Bronchial epithelial cell (primary cell): Measurements from ENCODE around the gene DNTT. TPM values are rescaled to one million over a fixed set of nuclear protein-coding genes. Genes with fewer than 3 reads are reported as not detected.

Experiments used
- DNase-seq: peaks from one replicate; pipeline ENCODE4 v3.0.0-alpha.2; 2010; ENCODE audit warnings: low read depth
- FAIRE-seq: peaks from 2 replicates; lab custom pipeline; 2011; peaks lifted over from hg19 to GRCh38; lab: Jason Lieb, UNC
- H3K27me3 ChIP-seq: 2 replicates; pipeline ENCODE4 v1.5.1; 2011; ENCODE audit warnings: low read length; ENCODE audit not compliant: control insufficient read depth, insufficient read depth
- H3K36me3 ChIP-seq: 2 replicates; pipeline ENCODE4 v1.5.1; 2011; ENCODE audit warnings: low read length; ENCODE audit not compliant: control insufficient read depth, insufficient read depth
- H3K4me3 ChIP-seq: 2 replicates; pipeline ENCODE4 v1.5.1; 2011; ENCODE audit warnings: mild to moderate bottlenecking, low read depth, low read length, control low read depth
- total RNA-seq: library from RNA; depleted of rRNA; stranded (reverse); fragments of >200 nt; gene quantifications from 2 replicates; pipeline ENCODE4 v1.2.1, GENCODE V29; 2014
- TF ChIP-seq, protein P1 (sequence below): IDR thresholded peaks from 2 replicates; pipeline ENCODE4 v1.5.1; 2011; ENCODE audit warnings: mild to moderate bottlenecking, moderate library complexity, low read length, control low read depth, inconsistent platforms; ENCODE audit not compliant: insufficient read depth, severe bottlenecking

The DNTT gene
- total RNA-seq, 1 donor from 2014 or later: not detected

DNA sequence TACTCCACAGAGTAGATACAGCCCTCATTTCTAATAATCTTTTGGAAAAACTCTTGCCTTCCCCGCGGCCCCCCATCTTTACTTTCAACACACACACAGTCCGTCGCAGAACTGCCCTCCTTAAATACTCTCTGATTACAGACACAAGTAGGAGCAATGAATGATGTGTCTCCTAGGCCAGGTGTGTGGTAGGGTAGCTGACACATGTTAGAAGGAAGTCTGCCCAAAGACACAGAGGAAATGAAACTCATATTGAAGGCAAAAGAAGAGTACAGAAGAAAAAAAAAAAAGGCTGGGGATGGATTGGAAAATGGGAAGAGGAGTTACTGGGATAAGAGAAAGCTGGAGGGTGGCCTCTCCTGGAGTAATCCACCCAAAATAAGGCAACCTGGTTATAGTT is 39.9 kb downstream of the DNTT start:
- FAIRE-seq (no peak), DNase-seq (no peak)
- H3K36me3 ChIP-seq: no peaks in the 10 kb centered on the region
- H3K27me3 ChIP-seq: no peaks in the 10 kb centered on the region
- H3K4me3 ChIP-seq: no peak overlapping the region
- TF ChIP-seq, protein P1, sequence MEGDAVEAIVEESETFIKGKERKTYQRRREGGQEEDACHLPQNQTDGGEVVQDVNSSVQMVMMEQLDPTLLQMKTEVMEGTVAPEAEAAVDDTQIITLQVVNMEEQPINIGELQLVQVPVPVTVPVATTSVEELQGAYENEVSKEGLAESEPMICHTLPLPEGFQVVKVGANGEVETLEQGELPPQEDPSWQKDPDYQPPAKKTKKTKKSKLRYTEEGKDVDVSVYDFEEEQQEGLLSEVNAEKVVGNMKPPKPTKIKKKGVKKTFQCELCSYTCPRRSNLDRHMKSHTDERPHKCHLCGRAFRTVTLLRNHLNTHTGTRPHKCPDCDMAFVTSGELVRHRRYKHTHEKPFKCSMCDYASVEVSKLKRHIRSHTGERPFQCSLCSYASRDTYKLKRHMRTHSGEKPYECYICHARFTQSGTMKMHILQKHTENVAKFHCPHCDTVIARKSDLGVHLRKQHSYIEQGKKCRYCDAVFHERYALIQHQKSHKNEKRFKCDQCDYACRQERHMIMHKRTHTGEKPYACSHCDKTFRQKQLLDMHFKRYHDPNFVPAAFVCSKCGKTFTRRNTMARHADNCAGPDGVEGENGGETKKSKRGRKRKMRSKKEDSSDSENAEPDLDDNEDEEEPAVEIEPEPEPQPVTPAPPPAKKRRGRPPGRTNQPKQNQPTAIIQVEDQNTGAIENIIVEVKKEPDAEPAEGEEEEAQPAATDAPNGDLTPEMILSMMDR: no peak

DNA sequence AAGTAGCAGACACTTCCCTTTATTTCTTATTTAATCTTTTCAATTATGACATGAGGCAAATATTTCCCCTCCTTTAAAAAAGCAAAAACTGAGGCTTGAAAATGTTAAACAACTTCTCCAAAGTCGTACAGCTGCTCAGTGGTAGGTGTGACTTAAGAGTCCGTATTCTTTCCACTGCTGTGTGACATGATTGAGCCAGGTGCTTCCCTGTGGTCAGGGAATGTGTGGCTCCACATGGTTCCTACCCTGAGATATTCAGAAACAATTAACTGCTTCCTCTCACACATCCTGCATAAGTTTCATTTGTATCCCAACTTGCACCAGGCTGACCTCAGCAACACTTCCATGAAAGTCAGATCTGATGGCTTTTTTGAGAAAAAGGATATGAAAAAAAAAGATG is 41.0 kb downstream of the DNTT start:
- H3K4me3 ChIP-seq: no peak overlapping the region
- H3K36me3 ChIP-seq: no peaks in the 10 kb centered on the region
- TF ChIP-seq, protein P1: no peak
- H3K27me3 ChIP-seq: no peaks in the 10 kb centered on the region
- FAIRE-seq: no peak
- DNase-seq: no peak

DNA sequence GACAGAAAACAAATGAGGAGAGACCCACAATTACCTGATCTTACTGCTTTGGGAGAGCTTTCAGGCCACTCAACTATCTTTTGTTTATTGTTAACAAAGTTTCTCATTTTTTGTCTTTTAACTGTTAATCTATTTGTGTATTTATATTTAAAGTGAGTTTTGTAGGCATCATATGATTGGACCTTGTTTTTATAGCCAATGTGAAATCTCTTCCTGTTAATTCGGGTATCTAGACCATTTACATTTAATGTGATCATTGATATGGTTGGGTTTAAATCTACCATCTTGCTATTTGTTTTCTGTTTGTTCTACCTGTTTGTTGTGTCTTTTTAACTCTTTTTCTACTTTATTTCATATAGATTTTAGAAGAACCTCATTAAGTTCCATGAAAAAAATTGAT is 42.1 kb downstream of the DNTT start:
- FAIRE-seq (no peak), DNase-seq (no peak)
- no peaks in the 10 kb centered on the region for H3K36me3 ChIP-seq
- no peaks in the 10 kb centered on the region for H3K27me3 ChIP-seq
- TF ChIP-seq, protein P1: no peak
- no peak overlapping the region for H3K4me3 ChIP-seq

DNA sequence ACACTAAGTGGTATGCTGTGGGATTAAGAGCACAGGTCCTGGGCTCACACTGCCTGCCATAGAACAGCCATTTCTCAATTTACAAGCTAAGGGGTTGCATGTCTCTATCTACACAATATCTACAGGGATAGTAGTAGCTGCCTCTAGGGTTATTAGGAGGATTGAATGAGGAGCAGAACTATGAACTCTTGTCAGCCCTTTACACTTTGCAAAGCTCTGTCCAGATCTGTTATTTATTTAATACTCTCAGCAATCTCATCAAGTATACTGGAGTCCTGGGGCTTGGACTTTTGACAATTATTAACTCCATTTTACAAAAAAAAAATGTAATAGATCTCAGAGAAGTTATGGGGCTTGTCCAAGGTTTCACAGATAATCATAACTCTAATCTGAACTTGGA is 47.8 kb downstream of the DNTT start:
- Histone ChIP-seq H3K36me3 (no peaks in the 10 kb centered on the region), H3K4me3 (no peak overlapping the region), H3K27me3 (no peaks in the 10 kb centered on the region)
- DNase-seq (no peak), FAIRE-seq (no peak)
- TF ChIP-seq, protein P1: no peak

DNA sequence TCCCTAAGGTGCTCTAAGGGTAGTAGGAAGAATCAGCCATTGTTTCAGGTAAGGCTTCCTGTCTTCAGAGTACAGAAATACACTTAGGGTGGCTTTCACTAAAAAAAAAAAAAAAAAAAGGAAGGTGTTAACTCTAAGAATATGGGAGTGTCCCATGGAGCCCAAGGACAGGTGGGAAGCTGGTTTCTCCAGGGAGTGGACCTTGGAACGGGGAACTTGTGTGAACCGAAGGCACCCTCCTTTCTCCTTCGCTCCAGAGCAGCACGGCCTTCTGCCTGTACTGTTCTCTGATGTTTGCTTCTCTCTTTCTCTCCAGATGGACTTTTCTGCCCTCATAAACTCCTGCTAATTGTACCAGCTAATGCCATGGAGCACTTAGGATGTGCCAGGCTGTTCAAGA is 48.3 kb downstream of the DNTT start:
- TF ChIP-seq, protein P1: no peak
- DNase-seq: no peak
- no peaks in the 10 kb centered on the region for H3K36me3 ChIP-seq
- H3K4me3 ChIP-seq: no peak overlapping the region
- FAIRE-seq: no peak
- no peaks in the 10 kb centered on the region for H3K27me3 ChIP-seq

DNA sequence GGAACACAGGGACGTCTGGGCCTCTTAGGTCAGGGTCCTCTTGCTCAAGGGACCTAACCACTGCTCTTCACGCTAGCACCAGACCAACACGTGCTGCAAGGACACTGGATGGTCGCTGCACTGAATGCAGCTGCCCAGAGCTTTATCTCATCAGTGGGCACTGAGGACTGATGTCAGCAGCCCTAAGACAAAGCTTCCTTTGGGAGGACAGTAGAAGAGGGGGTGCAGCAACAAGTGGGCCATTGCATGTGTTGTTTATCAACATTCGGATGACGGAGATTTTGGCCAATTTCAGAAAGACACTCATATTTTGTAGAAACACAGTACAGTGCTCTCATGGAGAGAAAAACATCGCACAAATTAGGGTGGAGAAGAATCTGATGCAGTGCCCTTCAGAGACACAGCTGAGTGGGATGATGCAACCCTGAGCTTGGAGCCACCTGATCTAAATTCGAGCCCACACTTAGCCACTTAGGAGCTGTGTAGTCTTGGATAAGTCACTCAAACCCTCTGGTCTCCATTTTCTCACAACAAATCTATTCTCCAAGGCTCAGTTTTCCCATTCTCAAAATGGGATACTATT is 52.9 kb downstream of the DNTT start:
- no peaks in the 10 kb centered on the region for H3K36me3 ChIP-seq
- no peak overlapping the region for H3K4me3 ChIP-seq
- no peaks in the 10 kb centered on the region for H3K27me3 ChIP-seq
- FAIRE-seq: no peak
- TF ChIP-seq, protein P1: no peak
- no peak for DNase-seq
